ENCODE data around the gene IGSF9B.

GRCh38 chr11:133929401-133930052 is 27.2 kb downstream of the IGSF9B start:
- no peak for TF ChIP-seq GATA2 (IDR thresholded peaks at IDR 0.05; ENCODE audit: low read depth, low read length)
- TF ChIP-seq GATA3 (IDR thresholded peaks at IDR 0.05; ENCODE audit: low read depth, low read length): no peak

All from SH-SY5Y (cell line).